Measurements from ENCODE around the gene WDHD1. TPM values are rescaled to one million over a fixed set of nuclear protein-coding genes. Genes with fewer than 3 reads are reported as not detected.
A peak's percentile ranks its signal among the peaks of the same experiment; 100 is the strongest.
"Not testable (repeated sequence)": the region's sequence is repeated elsewhere in the genome, so short reads cannot be mapped to it uniquely, and the experiment has no call there.

WDHD1 gene
- total and polyA plus RNA-seq, 5 experiments from 2014 or later, result 2.2 to 4.9 (median 3.8) TPM

- H3K27me3 Mint-ChIP-seq, result no peaks in the 10 kb centered on the region
- H3K9me3 Mint-ChIP-seq, result no peaks in the 10 kb centered on the region
- no peak overlapping the region for H3K4me3 Mint-ChIP-seq
- H3K36me3 Mint-ChIP-seq, result peaks cover 0 to 55% (median 21%) of the 10 kb centered on the region in 3 donors
- peak overlapping the region in 2 of 10 donors; percentile 4 to 19 for H3K27ac Mint-ChIP-seq
- POLR2A ChIA-PET, result no interaction called here
- DNase-seq (no peak), ATAC-seq (no peak)
- H3K4me1 Mint-ChIP-seq, result peaks cover 1 to 10% (median 5%) of the 10 kb centered on the region in 4 donors
Observed at GRCh38 chr14:55038708-55039107, 11.8 kb upstream of the WDHD1 start.

- POLR2A ChIA-PET, H3K4me1 Mint-ChIP-seq, H3K4me3 Mint-ChIP-seq: not testable (repeated sequence)
Observed at GRCh38 chr14:55037995-55038394, 11.1 kb upstream of the WDHD1 start.

GRCh38 chr14:55031190-55031589 lies 4.3 kb upstream of the WDHD1 start:
- DNase-seq (no peak), ATAC-seq (no peak)
- H3K27me3 Mint-ChIP-seq, result no peaks in the 10 kb centered on the region
- peaks cover 0 to 31% (median 10%) of the 10 kb centered on the region in 3 donors for H3K36me3 Mint-ChIP-seq
- H3K4me1 Mint-ChIP-seq, result peaks cover 17 to 45% (median 36%) of the 10 kb centered on the region in 4 donors
- H3K4me3 Mint-ChIP-seq, result no peak overlapping the region
- POLR2A ChIA-PET, result interaction anchor here (1.9 kb wide), 1 partner anchor 20 kb away, joined by 5 read pairs; the partner anchor contains the start of gene MAPK1IP1L
- peak overlapping the region in 3 of 10 donors; percentile 52 to 62 (median 56) for H3K27ac Mint-ChIP-seq
- H3K9me3 Mint-ChIP-seq, result no peaks in the 10 kb centered on the region

More at GRCh38 chr14:55037995-55038394, 11.1 kb upstream of the WDHD1 start:
- H3K9me3 Mint-ChIP-seq, ATAC-seq, DNase-seq, H3K27ac Mint-ChIP-seq, H3K27me3 Mint-ChIP-seq: not testable (repeated sequence)
- H3K36me3 Mint-ChIP-seq, result peaks cover 0 to 51% (median 23%) of the 10 kb centered on the region in 3 donors

GRCh38 chr14:55028476-55028875 lies 1.6 kb upstream of the WDHD1 start:
- Mint-ChIP-seq H3K36me3 (peaks cover 0 to 14% (median 2%) of the 10 kb centered on the region in 3 donors), H3K27me3 (no peaks in the 10 kb centered on the region), H3K27ac (peak overlapping the region in 6 of 10 donors; percentile 44 to 96 (median 94)), H3K9me3 (no peaks in the 10 kb centered on the region), H3K4me3 (peak overlapping the region; percentile 87 to 95 (median 94)), H3K4me1 (peaks cover 26 to 51% (median 42%) of the 10 kb centered on the region in 4 donors)
- ATAC-seq (no peak), DNase-seq (no peak)
- POLR2A ChIA-PET, result interaction anchor here (1.4 kb wide), 1 partner anchor 127 kb away, joined by 5 read pairs; no protein-coding TSS in a partner anchor

- peaks cover 26 to 51% (median 42%) of the 10 kb centered on the region in 4 donors for H3K4me1 Mint-ChIP-seq
- H3K27ac Mint-ChIP-seq, result peak overlapping the region; percentile 61 to 97 (median 94)
- H3K27me3 Mint-ChIP-seq, result no peaks in the 10 kb centered on the region
- ATAC-seq, result no peak
- H3K36me3 Mint-ChIP-seq, result peaks cover 0 to 12% (median 0%) of the 10 kb centered on the region in 3 donors
- POLR2A ChIA-PET, result interaction anchor here (1.4 kb wide), 1 partner anchor 126 kb away, joined by 5 read pairs; no protein-coding TSS in a partner anchor
- no peak for DNase-seq
- H3K9me3 Mint-ChIP-seq, result no peaks in the 10 kb centered on the region
- peak overlapping the region; percentile 87 to 95 (median 94) for H3K4me3 Mint-ChIP-seq
Observed at GRCh38 chr14:55028066-55028465, 1.2 kb upstream of the WDHD1 start.

GRCh38 chr14:55026441-55026792 lies 482 bp downstream of the WDHD1 start:
- Mint-ChIP-seq H3K4me3 (peak overlapping the region; percentile 87 to 95 (median 94)), H3K36me3 (peaks cover 0 to 2% (median 0%) of the 10 kb centered on the region in 3 donors), H3K27ac (peak overlapping the region; percentile 61 to 97 (median 94)), H3K4me1 (peaks cover 25 to 50% (median 40%) of the 10 kb centered on the region in 4 donors), H3K9me3 (no peaks in the 10 kb centered on the region), H3K27me3 (no peaks in the 10 kb centered on the region)
- DNase-seq, result no peak
- no peak for ATAC-seq
- POLR2A ChIA-PET, result interaction anchor here (0.7 to 2.3 kb wide), 5 partner anchors 11 to 46 kb away, joined by 3 to 21 read pairs (median 3); partner anchors contain the start of gene MAPK1IP1L

GRCh38 chr14:55025948-55026347 lies 951 bp downstream of the WDHD1 start:
- H3K4me1 Mint-ChIP-seq, result peaks cover 21 to 46% (median 36%) of the 10 kb centered on the region in 4 donors
- H3K36me3 Mint-ChIP-seq, result no peaks in the 10 kb centered on the region
- no peaks in the 10 kb centered on the region for H3K9me3 Mint-ChIP-seq
- DNase-seq (no peak), ATAC-seq (no peak)
- H3K27ac Mint-ChIP-seq, result peak overlapping the region in 8 of 10 donors; percentile 27 to 97 (median 78)
- POLR2A ChIA-PET, result interaction anchor here (2.3 kb wide), 1 partner anchor 25 kb away, joined by 21 read pairs; the partner anchor contains the start of gene MAPK1IP1L
- H3K4me3 Mint-ChIP-seq, result peak overlapping the region; percentile 87 to 95 (median 94)
- no peaks in the 10 kb centered on the region for H3K27me3 Mint-ChIP-seq

GRCh38 chr14:55024365-55024764 lies 2.5 kb downstream of the WDHD1 start:
- H3K27ac Mint-ChIP-seq, H3K4me3 Mint-ChIP-seq, ATAC-seq, H3K9me3 Mint-ChIP-seq, H3K27me3 Mint-ChIP-seq, H3K36me3 Mint-ChIP-seq, POLR2A ChIA-PET, DNase-seq: not testable (repeated sequence)
- peaks cover 23 to 37% (median 31%) of the 10 kb centered on the region in 4 donors for H3K4me1 Mint-ChIP-seq

GRCh38 chr14:55019968-55020554 lies 6.8 kb downstream of the WDHD1 start:
- POLR2A ChIA-PET, result no interaction called here
- ATAC-seq (no peak), DNase-seq (no peak)
- H3K9me3 Mint-ChIP-seq, result no peaks in the 10 kb centered on the region
- H3K36me3 Mint-ChIP-seq, result no peaks in the 10 kb centered on the region
- no peaks in the 10 kb centered on the region for H3K27me3 Mint-ChIP-seq
- H3K27ac Mint-ChIP-seq, result peak overlapping the region in 1 of 10 donors; percentile 45
- no peak overlapping the region for H3K4me3 Mint-ChIP-seq
- peaks cover 0 to 2% (median under 1%) of the 10 kb centered on the region in 4 donors for H3K4me1 Mint-ChIP-seq

GRCh38 chr14:55015006-55015405 lies 11.9 kb downstream of the WDHD1 start:
- DNase-seq (no peak), ATAC-seq (no peak)
- no peak overlapping the region for H3K27ac Mint-ChIP-seq
- H3K36me3 Mint-ChIP-seq, result peaks cover 4 to 10% (median 5%) of the 10 kb centered on the region in 3 donors
- H3K4me3 Mint-ChIP-seq, result no peak overlapping the region
- no peaks in the 10 kb centered on the region for H3K27me3 Mint-ChIP-seq
- peaks cover 0 to 2% (median 0%) of the 10 kb centered on the region in 4 donors for H3K4me1 Mint-ChIP-seq
- POLR2A ChIA-PET, result interaction anchor here (0.9 kb wide), 1 partner anchor 12 kb away, joined by 3 read pairs; the partner anchor contains the start of genes SOCS4 and WDHD1
- H3K9me3 Mint-ChIP-seq, result no peaks in the 10 kb centered on the region

- Mint-ChIP-seq H3K9me3 (no peaks in the 10 kb centered on the region), H3K4me1 (peaks cover 0 to 5% (median 0%) of the 10 kb centered on the region in 4 donors), H3K4me3 (no peak overlapping the region), H3K27ac (no peak overlapping the region), H3K36me3 (peaks cover 0 to 40% (median 11%) of the 10 kb centered on the region in 3 donors), H3K27me3 (no peaks in the 10 kb centered on the region)
- POLR2A ChIA-PET, result no interaction called here
- DNase-seq (no peak), ATAC-seq (no peak)
Observed at GRCh38 chr14:55005071-55005470, 21.8 kb downstream of the WDHD1 start.

- no peak for ATAC-seq
- Mint-ChIP-seq H3K36me3 (peaks cover 0 to 24% (median 11%) of the 10 kb centered on the region in 3 donors), H3K9me3 (no peaks in the 10 kb centered on the region), H3K27ac (no peak overlapping the region), H3K4me3 (no peak overlapping the region), H3K27me3 (no peaks in the 10 kb centered on the region), H3K4me1 (peaks cover 0 to 6% (median 0%) of the 10 kb centered on the region in 4 donors)
- POLR2A ChIA-PET, result no interaction called here
- no peak for DNase-seq
Observed at GRCh38 chr14:55000381-55000780, 26.5 kb downstream of the WDHD1 start.

GRCh38 chr14:54985156-54985555 lies 41.7 kb downstream of the WDHD1 start:
- peaks cover 0 to 2% (median 0%) of the 10 kb centered on the region in 4 donors for H3K4me1 Mint-ChIP-seq
- H3K36me3 Mint-ChIP-seq, result peaks cover 0 to 26% (median 24%) of the 10 kb centered on the region in 3 donors
- ATAC-seq (no peak), DNase-seq (no peak)
- no peaks in the 10 kb centered on the region for H3K27me3 Mint-ChIP-seq
- no peak overlapping the region for H3K4me3 Mint-ChIP-seq
- peak overlapping the region in 1 of 10 donors; percentile 11 for H3K27ac Mint-ChIP-seq
- POLR2A ChIA-PET, result no interaction called here
- H3K9me3 Mint-ChIP-seq, result no peaks in the 10 kb centered on the region

Measured in naive thymus-derived CD8-positive, alpha-beta T cell (primary cell).